ENCODE measurements around the gene HMOX2.
A peak's percentile ranks its signal among the peaks of the same experiment; 100 is the strongest.

Gene HMOX2, protein sequence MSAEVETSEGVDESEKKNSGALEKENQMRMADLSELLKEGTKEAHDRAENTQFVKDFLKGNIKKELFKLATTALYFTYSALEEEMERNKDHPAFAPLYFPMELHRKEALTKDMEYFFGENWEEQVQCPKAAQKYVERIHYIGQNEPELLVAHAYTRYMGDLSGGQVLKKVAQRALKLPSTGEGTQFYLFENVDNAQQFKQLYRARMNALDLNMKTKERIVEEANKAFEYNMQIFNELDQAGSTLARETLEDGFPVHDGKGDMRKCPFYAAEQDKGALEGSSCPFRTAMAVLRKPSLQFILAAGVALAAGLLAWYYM

DNA sequence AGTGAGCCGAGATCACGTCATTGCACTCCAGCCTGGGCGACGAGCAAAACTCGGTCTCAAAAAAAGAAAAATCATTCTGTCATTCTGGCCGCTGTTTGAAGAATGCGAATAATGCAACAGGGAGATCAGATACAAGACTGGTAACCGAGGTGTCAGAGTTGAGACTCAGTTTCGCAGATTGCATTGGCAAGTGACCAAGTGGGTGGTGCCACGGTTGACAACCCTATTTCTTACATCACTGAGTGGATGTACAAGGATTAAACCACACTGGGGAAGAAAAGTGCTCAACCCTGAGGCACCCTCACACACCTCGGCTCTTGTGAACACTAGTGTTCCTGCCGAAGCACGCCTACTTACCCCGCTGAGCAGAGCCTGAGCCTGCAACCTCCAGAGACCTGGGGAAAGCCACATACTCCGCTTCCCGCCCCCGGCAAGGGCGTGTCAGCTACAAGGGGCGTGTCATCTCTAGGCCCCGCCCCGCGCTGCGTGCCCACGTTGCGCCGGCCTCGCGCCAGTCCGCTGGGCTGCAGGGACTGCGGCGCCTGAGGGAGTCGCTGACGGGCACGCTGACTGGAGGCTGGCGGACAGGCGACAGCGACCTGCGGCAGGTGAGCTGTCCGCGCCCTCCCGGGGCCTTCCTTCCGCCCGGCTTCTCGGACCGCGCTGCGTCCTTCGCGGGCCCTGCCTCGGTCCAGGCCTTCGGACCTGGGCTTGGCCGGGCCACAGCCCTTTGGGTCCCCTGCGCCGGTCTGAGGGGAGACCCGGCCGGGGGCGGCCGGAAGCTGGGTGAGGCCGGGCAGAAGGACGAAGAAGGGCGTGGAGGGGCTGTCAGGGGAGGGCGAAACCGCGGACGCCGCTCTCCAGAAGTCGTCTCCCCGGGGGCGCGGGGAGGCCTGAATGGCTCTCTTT is at the start of gene HMOX2:
Gene HMOX2 (plus strand): TSS at position 519 of the 909 bp plus-strand sequence. CDS start 29,127 bp downstream, outside the sequence.
- DNase-seq (ENCODE audit: low read depth, low spot score): peak; percentile 98

DNA sequence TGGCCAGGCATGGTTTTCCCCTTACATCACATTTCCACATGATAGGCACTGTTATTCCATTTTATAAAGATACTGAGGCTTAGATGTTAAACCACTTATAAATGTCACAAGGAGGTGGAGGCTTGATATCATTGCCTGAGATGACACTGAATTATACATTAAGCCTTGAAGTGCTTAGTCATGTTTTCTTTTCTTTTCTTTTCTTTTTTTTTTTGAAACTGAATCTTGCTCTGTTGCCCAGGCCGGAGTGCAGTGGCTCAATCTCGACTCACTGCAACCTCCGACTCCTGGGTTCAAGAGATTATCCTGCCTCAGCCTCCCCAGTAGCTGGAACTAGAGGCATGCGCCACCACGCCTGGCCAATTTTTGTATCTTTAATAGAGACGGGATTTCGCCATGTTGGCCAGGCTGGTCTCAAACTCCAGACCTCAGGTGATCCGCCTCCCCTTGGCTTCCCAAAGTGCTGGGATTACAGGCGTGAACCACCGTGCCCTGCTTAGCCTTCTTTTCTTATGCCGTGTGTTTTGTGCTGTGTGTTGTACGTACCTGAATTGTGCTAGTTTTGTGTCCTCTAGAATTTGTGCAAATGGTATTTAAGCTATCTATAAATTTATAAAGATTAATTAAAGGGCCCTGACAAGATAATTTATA is 49.4 kb upstream of the HMOX2 start:
- no peak for DNase-seq (ENCODE audit: low read depth, low spot score)

DNA sequence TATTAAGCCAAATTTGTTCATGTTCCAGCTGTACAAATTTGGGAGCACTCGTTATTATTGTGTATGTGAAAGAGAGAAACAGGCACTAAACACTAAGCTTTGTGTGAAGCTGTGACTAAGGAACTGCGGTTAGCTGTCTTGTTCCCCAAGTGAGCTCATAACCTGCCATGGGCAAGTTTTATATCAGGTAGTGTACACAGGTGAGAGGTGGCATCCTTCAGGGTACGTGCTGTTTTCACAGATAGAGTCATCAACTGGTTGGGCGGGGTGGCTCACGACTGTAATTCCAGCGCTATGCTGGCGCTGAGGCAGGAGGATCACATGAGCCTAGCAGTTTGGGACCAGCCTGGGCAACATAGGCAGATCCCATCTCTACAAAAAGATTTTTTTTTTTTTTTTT is 47.7 kb upstream of the HMOX2 start:
- DNase-seq (ENCODE audit: low read depth, low spot score): no peak

DNA sequence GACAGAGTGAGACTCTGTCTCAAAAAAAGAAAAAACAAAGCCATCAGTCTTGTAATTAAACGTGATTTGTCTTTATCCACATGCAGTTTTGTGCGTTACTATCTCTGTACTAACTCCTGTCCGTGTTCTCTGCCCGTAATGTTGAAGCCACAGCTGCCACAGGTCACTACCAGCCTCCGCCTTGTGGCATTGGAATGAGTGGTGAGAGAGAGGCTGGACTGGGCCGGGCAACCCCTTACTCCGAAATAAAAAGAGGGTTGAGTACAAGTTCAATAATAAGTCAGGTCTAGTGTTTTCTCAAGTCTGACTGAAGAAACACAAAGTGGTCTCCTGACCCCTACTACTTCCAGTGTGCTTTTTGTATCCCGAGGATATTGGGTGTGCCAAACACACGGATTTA is 45.2 kb upstream of the HMOX2 start:
- DNase-seq (ENCODE audit: low read depth, low spot score): no peak

DNA sequence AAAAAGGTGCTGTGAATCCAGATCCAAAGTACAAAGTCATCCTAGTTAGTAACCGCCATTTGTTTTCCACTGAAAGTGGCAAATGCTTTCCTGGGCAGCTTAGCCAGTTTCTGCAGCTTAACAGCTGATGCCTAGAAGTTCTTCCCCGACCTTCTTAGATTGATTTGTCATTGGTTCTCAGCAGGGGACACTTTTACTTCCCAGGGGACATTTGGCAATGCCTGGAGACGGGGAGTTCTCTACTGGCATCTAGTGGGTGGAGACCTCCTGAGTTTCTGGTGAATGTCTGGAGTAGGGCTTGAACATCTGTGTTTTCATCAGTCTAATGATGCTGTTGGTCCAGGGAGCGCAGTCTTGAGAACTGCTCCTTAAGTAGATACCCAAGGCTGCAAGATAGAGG is 43.0 kb upstream of the HMOX2 start:
- DNase-seq (ENCODE audit: low read depth, low spot score): no peak

DNA sequence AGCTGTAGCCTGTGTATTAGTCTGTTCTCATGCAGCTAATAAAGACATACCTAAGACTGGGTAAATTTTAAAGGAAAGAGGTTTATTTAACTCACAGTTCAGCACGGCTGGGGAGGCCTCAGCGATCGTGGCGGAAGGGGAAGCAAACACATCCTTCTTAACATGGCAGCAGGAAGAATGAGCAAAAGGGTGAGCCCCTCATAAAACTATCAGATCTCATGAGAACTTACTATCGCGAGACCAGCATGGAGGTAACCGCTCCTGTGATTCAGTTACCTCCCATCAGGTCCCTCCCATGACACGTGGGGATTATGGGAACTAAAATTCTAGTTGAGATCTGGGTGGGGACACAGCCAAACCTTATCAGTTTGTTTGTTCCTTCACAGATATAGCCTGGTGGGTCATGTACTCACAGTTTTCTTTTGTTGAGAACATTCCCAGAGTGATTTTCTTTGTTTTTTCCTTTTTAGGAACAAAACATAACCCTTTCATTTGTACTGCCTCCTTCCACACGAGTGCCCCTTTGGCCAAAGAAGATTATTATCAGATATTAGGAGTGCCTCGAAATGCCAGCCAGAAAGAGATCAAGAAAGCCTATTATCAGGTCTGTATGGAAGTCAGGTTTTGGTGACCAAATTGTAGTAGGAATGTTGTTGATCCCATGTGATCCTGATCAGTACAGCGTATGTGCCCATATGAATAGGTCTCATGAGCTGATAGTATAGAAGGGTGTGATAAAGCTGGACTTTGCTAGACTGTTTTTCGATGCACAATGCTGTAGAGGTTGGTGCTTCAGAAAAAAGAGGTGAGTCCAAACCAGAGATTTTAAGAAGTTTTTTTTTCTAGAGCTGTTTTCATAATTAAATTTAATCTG is 42.0 kb upstream of the HMOX2 start:
- no peak for DNase-seq (ENCODE audit: low read depth, low spot score)

DNA sequence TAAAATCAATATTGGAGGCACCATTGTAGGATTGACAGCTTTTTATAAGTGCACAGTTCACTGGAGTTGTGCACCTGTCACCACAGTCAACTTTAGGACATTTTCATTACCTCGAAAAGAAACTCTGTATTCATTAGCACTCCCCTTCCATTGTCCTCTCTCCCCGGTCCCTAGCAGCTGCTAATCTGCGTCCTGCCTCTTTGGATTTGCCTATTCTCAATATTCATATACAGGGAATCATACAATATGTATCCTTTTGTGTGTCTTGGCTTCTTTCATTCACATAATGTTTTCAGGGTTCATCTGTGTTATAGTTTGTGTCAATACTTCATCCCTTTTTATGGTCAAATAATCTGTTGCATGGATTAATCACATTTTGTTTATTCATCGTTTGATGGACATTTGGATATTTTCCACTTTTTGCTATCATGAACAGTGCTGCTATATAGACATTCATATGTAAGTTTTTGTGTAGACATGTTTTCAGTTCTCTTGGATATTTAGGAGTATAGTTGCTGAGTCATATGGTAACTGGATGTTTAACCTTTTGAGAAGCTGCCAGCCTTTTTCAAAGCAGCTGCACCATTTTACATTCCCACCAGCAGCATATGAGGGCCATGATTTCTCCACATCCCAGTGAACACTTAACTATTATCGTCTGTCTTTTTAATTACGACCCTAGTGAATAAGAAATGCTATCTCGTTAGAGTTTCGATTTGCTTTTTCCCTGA is 40.7 kb upstream of the HMOX2 start:
- DNase-seq (ENCODE audit: low read depth, low spot score): no peak

DNA sequence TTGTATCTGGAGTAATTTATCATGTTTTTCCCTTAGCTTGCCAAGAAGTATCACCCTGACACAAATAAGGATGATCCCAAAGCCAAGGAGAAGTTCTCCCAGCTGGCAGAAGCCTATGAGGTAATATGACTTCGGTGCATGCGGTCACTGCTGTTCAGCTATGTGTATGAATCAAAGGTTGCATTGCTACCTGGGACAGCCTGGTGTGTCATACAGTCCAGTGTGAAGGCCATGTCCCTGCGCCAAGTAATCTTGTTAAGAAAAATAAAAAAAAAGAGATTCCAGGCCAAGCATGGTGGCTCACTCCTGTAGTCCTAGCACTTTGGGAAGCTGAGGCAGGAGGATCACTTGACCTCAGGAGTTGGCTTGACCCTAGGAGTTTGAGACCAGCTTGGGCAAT is 38.8 kb upstream of the HMOX2 start:
- DNase-seq (ENCODE audit: low read depth, low spot score): no peak

DNA sequence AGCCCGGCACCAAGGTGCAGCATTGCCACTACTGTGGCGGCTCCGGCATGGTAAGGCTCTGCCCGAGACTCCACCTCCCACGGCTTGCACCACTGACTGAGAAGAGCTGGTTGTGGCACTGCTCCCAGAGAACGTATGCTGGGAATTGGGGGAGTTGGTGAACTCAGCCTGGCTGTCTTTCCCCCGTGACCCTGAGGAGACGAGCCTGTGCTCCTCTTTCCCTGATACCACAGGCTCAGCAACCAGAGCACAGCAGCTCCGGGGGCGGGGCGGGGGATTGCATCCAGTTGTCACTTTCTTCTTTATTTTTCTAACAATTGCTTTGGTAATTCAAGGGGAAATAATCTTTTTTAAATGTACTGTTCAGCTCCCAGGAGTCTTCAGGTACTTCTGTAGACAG is 33.8 kb upstream of the HMOX2 start:
- no peak for DNase-seq (ENCODE audit: low read depth, low spot score)

DNA sequence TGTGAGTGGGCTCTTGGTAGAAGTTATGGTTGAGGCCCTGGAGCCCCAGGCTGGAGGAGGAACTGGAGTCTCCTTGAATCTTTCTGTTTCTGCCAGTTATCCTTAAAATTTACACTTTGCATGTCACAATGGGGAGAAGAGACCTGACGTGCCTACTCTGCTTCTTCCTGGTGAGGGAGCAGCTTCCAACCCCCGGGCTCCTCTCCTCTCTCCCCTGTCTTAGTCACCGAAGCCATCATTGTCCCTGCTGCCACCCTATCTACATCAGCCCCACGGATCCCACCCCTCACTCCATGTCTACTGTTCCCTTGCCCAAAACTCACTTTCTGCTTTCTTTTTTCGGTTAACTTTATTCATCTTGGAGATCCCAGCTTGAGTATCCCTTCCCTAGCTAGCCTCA is 32.9 kb upstream of the HMOX2 start:
- DNase-seq (ENCODE audit: low read depth, low spot score): no peak

DNA sequence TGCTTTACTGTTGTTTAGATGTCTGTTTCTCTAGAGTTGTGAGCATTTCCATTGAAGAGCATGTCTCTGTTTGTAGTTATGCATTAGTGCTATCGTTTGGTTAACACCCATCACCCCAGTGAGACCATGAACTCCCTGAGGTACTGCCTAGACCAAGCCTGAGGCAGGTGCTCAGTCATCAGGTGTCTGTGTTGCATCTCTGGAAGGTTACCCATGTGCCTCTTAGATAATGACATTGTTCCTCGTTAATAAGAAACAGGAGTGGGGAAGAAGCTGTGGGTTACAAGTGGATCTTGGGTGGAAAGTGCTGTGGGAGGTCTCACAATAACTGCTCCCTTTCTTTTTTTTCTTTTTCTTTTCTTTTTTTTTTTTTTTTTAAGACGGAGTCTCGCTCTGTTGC is 32.2 kb upstream of the HMOX2 start:
- DNase-seq (ENCODE audit: low read depth, low spot score): no peak

DNA sequence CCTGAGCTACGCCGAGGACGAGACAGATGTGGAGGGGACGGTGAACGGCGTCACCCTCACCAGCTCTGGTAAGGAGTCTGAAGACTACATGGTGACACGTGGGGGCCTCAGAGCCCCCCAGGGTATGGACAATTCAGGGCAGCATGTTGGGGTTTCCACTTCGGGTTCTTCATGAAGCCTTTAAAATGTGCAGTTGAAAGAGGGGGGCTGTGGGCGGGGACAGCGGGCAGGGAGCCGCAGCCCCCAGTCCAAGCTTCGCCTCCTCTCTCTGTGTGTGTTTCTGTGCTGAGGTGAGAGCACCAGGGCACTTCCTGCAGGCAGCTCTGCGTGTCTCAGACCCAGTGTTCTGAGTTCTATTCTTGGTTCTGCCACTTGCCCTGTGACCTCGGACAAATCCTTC is 25.8 kb upstream of the HMOX2 start:
- no peak for DNase-seq (ENCODE audit: low read depth, low spot score)

DNA sequence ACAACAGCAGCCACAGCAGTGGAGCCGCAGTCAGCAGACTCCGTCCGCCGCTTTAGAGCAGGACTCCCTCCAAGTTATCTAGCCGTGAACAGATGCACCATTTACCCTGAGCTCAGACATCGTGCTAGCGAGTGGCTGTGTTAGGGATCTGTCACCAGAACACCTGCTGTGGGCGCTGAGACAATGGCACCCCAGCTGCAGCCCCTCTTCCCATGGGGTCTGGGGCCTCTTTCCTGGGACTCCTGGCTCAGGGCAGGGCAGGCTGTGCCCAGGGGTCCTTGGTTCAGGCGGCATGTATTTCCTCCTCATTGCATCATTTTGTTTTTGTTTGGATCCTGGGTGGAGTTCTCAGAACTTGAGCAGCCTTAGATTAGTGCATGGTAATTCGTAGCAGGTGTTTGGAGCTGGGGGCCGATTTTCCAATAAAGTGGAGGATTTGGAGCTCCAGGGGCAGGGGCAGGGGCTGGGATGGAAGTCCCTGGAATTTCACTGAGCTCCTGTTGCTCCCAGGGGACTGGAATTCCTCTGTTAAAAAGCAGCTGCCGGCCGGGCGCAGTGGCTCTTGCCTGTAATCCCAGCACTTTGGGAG is 25.2 kb upstream of the HMOX2 start:
- DNase-seq (ENCODE audit: low read depth, low spot score): no peak

DNA sequence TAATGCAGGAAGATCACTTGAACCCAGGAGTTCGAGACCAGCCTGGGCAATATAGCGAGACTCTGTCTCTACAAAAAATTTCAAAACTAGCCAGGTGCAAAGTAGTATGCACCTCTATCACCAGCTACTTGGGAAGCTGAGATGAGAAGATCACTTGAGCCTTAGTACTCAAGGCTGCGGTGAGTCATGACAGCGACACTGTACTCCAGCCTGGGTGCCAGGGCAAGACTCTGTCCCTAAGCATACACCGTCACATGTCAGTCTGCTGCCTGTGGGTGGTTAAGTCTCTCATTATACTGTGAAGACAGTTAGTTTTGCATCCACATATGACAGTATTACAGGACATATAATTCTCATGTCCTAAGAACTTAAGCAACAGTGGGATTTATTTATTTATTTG is 23.5 kb upstream of the HMOX2 start:
- no peak for DNase-seq (ENCODE audit: low read depth, low spot score)

DNA sequence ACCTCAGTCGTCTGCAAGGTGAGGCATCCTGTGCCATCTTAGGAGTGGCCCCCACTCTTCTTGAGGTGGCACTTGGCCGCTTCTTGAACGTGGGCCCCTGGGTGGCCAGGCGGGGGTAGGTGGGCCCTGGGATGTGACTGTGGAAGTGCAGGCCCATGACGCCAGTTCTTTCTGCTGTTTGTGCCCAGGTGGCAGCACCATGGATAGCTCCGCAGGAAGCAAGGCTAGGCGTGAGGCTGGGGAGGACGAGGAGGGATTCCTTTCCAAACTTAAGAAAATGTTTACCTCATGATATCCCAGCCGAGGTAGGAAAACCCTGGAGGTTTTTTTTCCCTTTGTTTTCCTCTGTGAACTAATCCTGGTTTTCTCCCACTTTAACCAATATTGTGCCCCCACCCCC is 21.6 kb upstream of the HMOX2 start:
- DNase-seq (ENCODE audit: low read depth, low spot score): no peak

DNA sequence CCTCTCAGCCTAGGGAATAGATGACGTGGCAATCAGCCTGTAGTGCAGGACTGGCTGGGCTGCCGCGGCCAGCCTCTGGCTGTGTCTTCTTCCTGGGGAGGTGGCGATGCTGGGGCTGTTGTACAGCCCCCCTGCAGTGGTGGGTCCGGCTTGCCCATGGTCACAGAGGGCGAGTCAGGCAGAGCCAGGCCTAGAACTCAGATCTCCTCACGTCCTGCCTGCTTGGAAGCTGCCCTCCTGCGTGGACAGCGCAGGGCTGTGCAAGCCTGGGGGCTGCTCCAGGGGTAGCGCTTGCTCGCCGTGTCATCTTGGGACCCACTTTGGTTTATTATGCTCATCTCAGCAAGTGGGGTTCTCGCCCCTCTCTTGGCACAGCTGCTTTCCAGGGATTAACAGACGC is 21.1 kb upstream of the HMOX2 start:
- DNase-seq (ENCODE audit: low read depth, low spot score): no peak

DNA sequence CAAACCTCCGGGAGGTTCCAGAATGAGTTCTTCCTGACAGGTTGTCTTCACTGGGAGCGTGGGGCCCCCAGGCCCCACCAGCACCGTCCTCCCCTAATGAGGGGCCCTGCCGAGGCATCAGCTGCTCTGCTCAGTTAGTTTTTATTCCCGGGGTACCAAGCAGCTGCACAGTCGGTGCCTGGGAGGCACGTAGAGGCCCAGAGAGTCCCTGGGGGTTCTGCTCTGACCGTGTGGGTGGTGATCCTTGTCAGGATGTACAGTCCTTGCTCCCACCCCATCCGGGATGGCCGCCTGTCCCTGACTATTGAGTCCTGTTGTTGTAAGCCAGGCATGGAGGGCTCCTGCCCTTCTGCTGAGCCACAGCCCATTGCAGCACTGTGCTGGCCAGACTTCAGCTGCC is 20.2 kb upstream of the HMOX2 start:
- no peak for DNase-seq (ENCODE audit: low read depth, low spot score)

DNA sequence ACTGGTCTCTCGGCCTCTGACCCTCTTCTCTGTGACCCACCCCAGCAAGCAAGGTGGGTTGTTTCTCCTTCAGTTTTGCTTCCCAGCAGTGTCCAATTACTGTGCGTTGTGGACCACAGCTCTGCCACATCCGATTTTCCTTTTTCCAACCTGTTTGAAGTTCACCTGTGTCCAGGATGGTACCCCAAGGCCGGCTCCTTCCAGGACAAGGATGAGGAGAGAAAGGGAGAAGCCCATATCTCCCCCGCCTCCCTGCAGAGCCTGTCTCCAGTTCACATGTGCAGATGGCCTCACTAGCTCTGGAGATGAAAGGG is 15.3 kb upstream of the HMOX2 start:
- no peak for DNase-seq (ENCODE audit: low read depth, low spot score)

DNA sequence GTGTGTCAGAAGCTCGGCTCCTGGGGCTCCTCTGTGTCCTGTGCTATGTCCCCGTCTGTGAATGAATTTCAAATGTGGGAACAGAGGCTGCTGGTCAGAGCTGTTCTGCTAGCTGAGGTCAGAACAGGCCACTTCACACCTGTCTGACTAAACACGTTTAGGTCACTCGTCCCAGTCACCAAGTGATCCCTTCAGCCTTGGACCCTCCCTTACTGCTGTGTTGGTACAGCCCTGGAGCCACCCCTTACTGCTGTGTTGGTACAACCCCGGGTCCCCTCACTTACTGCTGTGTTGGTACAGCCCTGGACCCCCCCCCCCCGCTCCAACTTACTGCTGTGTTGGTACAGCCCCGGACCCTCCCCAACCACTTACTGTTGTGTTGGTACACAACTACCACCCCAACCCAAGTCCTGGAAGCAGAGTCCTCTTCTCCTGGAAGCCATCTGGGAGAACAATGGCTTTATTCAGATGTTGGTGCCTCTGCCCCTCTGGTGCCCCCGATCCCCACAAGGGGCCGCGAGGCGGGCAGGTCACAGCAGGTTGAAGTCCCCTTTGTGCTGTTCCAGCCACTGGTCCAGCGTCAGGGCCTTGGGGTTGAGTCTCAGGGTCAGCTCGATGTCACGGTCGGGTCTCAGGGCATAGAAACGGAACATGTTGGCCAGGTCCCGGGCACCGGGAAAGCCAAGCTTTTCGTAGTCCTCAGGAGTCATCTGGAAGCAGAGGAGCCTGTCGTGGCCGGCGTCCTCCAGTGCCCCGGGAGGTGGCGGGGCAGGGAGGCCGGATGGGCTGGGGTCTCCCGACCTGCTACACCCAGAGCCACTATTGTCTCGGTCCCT is 14.7 kb upstream of the HMOX2 start:
- no peak for DNase-seq (ENCODE audit: low read depth, low spot score)

Data from ELF-1 (cell line).